H4 (cell line): ENCODE results near the gene NECAB2. TPM values are rescaled to one million over a fixed set of nuclear protein-coding genes. Genes with fewer than 3 reads are reported as not detected.
A peak's percentile ranks its signal among the peaks of the same experiment; 100 is the strongest.

Experiments
- DNase-seq: peaks from one replicate; pipeline ENCODE4 v3.0.0-alpha.2; 2015; ENCODE audit warnings: low spot score
- total RNA-seq: library from RNA; depleted of rRNA; stranded (reverse); fragments of >200 nt; shearing (Covaris generic); gene quantifications from 2 replicates; pipeline ENCODE4 v1.2.3, GENCODE V29; 2014

Gene NECAB2
- total RNA-seq, 1 experiment from 2014 or later: 0.52 TPM

DNA sequence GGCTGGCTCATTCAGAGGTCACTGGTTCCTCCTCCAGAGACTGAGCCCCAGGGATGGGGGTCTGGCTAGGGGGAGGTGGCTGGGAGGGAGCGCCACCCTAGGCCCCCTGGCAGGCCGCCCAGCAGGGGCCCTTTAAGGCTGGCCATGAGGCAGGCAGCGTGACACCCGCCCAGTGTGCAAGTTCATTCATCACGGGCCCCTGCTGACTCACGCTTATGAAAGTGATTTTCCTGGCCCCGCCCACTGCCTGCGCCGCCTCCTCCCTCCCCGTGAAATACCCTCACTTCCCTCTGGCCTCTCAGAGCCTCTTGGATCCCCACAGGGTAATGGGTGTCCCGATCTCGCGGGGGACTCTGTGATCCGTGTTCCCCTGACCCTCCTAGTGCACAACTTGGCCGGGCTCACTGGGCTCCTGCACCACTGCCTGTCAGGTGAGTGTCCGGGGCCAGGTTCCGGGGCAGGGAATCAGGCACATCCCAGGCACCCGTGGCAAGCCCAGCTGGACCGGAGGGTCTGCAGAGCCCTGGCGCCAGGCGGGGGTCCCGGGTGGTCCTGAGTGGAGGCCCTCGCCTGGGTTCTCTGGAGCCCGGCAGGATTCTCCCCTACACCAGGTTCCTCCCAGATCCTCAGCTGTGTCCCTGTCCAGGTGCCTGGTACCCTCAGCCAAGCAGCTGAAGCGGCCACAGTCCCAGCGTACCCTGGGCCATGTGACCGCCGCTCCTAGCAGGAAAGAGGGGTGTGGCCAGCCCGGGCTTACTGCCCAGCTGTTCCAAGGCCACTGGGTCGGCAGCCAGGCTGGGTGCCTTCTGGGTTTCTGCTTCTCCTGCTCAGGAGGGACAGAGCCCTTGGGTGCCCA lies 14.9 kb upstream of the NECAB2 start, which contains the start of gene OSGIN1:
Gene OSGIN1, plus strand, starts transcription at position 301 of the 856 bp plus-strand sequence. CDS start 4,432 bp downstream, outside the sequence.
- DNase-seq: peak; percentile 95

DNA sequence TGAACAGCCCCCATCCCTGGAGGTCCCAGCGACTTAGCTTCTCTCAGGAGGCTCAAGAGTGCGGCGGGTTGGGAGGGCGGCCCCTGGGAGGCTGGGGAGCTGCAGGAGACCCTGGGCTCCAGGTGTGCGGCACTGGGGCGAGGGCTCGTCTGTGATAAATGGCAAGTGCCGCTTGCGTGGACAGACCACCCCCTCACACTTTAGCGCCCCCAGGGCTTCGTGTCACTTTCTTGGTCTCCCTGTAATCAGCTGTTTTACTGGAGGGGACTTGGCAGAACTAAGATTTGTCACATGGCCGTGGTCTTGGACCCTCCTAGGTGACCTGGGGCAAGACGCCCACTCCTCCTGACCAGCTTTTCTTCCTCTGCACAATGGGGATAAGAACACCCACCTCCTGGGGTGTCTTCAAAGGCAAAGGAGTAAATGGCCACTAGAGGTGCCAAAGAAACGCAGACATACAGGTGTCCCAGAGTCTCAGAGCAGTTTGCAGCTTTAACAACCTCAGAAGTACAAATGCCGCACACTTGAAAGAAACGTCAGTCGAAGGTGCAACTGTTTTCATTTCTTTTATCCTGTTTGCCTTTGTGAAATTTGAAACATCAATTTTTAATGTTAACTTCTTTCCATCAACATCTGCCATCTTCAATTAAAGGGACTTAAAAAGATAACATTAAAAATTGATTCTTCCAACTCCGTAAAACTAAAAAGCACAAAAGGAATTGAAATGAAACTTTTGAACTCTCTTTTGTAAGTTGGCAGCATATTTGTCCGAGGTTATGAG lies 14.1 kb upstream of the NECAB2 start:
- DNase-seq: peak; percentile 64

DNA sequence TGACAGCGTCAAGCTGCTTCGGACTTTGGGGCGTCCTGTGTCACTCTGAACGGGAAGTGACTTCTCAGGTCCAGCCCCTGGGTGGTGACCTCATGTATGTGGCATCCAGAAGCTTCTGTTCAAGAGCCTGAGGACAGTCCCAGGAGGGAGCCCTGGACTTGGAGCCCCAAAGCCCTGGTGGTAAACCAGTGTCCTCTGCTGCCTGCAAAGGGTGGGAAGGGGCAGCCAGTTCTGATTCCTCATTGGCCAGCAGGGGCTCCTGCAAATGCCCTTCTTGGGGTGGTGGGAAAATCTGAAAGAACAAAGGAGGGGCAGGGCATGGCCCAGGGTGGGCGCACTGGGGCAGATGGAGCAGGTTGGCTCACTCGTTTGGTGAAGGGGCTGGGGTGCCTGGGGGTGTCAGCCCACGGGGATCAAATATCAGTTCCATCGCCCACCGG lies 13.4 kb upstream of the NECAB2 start:
- DNase-seq: peak; percentile 53

DNA sequence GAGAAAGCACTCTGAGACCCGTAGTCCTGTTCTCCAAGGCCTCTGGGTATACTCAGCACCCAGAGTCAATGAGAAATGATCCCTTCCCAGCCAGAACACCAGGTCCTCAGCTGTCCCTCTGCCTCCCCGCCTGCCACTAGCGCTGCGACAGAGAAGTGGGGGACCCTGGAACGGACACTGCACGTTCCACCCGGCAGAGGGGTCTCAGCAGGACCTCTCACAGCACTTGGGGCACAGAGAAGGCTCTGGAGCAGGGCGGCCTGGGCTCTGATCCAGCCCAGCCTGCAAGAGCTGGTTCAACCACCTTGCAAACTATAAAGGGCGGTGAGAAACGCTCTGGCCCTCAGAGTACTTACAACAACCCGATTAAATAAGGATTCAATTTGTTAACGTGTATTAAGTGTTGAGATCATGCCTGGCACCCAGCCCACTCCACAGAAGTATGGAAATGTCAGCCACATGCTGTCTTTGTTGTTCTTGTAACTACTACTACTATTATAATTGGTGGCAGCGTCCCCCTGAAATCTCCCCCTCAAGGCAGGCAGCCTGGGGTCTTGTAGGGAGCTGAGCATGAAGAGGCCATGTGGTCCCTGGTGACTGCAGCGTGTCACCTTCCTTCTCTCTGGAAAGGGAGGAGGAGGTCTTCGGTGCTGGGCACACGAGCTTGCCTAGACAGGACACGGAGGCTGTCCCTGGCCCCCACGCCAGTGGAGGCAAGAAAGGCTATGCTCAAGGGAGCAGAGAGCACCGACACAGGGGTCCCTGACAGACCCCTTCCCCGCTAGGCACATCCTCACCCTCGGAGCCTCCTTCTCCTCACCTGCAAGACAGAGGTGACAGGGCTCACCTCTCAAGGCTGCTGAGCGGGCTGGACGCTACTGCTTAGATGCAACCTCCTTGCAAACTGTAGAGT lies 12.6 kb upstream of the NECAB2 start:
- DNase-seq: no peak

- DNase-seq: peak; percentile 61
Observed at GRCh38 chr16:83956336-83957289, 11.4 kb upstream of the NECAB2 start.

DNA sequence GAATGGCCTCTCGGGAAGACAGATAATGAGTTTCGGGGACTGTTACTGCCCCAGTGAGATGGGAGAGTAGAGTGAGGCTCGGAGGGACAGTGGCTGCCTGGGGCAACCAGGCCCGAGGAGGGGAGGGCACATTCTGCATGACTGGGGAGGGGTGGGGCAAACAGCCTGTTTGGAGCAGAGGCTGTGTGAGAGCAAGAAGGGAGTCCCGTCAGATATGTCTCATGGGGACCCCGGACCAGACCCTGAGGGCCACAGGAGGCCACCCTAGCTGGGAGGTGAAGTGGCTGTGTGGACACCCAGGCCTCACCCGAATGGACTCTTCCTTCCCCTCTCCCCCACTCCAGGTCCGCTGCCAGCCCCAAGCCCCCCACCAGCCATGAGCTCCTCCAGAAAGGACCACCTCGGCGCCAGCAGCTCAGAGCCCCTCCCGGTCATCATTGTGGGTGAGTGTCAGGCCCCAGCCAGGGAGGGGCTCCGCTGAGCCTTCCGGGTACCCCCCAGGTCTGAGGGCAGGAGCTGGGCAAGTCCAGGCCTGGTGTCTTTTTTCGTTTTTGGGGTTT lies 10.7 kb upstream of the NECAB2 start:
- DNase-seq: no peak

DNA sequence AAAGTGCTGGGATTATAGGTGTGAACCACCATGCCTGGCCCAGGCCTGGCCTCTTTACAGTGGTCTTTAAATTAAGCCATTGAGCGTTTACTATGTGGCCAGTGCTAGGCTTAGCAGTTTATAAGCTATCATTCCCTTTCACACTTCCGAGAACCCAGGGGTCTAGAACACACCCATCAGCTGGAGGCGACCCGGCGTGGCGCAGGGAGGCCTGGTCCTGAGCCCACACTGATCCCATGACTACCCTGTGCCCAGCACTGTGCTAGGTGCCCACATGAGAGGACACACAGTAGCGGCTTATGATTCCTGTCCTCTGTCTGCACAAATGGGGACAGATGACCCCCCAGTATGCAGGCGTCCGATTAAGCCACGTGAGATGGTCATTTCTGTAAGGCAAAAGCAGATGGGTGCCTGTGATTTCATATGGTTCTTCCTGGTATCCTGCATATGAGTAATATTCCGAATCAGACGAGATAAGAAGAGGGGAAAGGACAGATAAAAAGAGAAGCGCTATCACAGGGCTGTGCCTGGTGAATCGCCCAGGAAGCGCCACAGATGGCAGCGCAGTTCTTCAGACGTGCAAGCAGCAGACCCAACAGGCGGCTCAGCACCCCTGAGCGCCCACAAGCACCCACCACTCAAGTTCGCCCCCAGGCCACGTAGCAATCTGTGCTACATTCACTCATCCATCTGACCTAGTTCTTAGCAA lies 9.8 kb upstream of the NECAB2 start:
- no peak for DNase-seq

DNA sequence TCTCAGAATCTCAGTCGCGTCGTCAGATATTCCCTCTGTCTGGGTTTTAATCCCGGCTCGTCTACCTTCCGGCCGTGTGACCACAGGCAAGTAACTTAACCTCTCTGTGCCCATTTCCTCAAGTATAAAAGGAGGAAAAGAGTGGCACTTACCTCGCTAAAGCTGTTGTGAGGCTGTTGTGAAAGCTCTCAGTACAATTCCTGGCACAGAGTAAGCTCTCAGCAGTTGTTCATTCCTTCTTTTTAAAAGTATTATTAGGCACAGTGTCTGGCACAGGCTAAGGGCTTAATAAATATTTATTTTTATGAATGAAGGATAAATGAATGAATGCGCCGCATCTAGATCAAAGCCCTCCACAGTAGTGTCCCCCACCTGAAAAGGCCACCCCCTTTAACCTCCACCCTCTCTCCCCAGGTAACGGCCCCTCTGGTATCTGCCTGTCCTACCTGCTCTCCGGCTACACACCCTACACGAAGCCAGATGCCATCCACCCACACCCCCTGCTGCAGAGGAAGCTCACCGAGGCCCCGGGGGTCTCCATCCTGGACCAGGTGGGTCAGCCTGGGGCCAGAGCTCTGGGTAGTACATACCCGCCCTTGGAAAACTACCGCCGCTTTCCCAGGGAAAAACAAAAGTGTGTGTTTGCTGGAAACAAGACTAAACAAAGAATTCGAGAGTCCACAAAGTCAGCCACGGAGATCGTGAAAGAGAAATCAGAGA lies 9.0 kb upstream of the NECAB2 start:
- DNase-seq: no peak

GRCh38 chr16:83959656-83960434 lies 8.2 kb upstream of the NECAB2 start:
- DNase-seq: no peak

- no peak for DNase-seq
Observed at GRCh38 chr16:83960521-83961249, 7.4 kb upstream of the NECAB2 start.

GRCh38 chr16:83961591-83961990 lies 6.5 kb upstream of the NECAB2 start:
- DNase-seq: no peak

- DNase-seq: no peak
Observed at GRCh38 chr16:83963277-83964119, 4.5 kb upstream of the NECAB2 start.

DNA sequence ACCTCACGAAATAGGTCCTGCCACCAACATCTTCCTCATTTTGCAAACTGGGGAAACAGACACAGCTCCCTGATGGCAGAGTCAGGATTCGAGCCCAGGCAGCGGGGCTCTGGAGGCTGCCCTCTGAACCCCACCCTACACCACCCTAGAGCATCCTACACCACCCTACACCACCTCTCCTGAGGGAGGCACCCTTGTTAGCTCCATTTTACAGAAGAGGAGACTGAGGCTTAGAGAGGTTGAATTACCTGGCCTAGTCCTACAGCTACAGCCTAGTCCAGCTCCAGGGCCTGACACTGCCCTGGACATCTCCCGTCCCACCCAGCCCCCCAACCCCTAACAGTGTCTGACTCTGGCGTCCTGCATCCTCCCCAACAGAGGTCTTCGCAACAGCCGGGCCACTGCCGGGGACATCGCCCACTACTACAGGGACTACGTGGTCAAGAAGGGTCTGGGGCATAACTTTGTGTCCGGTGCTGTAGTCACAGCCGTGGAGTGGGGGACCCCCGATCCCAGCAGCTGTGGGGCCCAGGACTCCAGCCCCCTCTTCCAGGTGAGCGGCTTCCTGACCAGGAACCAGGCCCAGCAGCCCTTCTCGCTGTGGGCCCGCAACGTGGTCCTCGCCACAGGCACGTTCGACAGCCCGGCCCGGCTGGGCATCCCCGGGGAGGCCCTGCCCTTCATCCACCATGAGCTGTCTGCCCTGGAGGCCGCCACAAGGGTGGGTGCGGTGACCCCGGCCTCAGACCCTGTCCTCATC lies 3.2 kb upstream of the NECAB2 start:
- no peak for DNase-seq

DNA sequence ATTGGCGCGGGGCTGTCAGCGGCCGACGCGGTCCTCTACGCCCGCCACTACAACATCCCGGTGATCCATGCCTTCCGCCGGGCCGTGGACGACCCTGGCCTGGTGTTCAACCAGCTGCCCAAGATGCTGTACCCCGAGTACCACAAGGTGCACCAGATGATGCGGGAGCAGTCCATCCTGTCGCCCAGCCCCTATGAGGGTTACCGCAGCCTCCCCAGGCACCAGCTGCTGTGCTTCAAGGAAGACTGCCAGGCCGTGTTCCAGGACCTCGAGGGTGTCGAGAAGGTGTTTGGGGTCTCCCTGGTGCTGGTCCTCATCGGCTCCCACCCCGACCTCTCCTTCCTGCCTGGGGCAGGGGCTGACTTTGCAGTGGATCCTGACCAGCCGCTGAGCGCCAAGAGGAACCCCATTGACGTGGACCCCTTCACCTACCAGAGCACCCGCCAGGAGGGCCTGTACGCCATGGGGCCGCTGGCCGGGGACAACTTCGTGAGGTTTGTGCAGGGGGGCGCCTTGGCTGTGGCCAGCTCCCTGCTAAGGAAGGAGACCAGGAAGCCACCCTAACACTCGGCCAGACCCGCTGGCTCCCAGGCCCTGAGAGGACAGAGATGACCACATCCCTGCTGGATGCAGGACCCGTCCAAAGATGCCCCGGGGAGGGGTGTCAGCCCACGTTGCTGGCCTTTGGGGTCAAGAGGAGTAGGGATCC lies 2.4 kb upstream of the NECAB2 start:
- no peak for DNase-seq

- no peak for DNase-seq
Observed at GRCh38 chr16:83966153-83966696, 1.8 kb upstream of the NECAB2 start.
